Measurements from ENCODE around the gene FOXJ1.

FOXJ1 gene

DNA sequence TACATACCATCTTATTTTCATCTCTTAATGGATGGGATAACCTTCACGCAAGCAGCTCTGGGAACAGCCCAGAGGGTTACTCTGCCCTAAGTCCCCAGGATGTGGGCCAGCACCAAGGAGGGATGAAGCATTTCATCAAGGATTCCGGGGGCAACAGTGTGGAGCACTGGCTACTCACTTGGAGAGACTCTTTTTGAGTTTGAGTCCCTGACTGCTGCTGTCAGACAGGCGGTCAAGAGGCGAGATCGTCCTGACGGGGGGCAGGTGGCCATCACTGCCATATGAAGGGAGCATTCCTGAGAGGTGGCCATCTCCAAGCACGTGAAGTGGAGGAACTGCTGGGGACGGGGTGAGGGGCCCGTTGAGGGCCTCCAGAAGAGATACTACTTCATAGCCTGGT is 18.1 kb upstream of the FOXJ1 start:
- DNase-seq: no peak

DNA sequence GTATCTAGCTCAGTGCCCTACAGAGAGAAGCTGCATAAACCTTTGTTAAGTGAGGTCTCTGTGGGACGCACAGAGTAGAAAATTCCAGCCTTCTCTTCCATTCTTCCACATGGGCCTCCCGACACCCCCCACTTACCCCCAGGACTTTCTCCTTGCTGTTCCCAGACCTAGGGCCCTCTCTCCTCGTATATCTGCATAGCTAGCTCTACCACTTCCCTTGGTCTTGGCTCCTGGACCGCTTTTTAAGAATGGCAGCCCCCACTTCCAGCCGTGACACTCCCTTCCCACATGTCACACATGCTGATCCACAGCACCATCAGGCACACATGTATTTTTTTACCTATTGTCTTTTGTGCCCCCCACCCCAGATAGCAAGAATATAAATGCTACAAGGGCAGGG is 16.7 kb upstream of the FOXJ1 start:
- no peak for DNase-seq

DNA sequence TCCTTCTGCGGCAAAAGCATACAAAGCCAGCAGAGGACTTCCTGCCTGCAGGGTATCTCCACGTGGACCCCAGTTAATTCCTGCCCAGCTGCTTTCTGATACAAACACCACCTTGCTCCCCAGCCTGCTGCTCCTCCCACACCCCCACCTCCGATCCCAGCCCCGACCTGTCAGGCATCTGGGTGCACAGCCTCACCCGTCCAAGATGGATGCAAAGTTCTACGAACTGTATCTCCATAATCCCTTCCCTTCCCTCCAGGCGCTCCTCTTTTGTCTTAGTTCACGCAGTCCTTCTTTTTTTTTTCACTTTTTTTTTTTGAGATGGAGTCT is 15.6 kb upstream of the FOXJ1 start:
- no peak for DNase-seq

DNA sequence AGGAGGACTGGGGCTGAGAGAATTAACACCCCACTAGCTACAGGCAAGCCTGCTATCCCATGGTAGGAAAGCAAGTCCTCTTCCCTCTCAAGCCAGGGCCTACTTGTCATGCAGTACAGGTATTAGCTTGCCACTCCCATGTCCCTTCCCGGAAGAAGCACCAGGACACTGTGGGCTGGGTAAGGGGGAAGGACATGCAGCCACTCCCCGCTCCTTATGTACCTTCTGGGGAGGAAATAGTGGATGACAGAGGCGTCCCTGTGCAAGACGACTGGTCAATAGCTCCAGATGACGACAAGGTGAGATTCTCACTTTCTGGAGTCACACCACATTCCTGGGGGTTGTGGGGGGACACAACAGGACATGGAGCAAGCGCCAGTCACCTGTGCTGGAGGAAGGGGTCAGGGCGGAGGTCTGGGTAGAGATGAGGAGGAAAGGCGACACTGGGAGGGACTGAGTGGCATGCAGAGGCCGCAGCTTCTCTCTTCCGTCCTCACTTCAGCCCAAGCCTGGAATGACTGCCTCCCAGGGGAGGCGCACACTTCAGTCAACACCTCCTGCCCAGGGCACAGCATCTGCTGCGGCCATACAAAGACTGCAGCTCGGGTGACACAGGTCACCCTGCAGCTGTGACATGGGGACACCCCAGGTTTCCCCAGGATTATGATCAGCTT is 15.1 kb upstream of the FOXJ1 start:
- DNase-seq: no peak

DNA sequence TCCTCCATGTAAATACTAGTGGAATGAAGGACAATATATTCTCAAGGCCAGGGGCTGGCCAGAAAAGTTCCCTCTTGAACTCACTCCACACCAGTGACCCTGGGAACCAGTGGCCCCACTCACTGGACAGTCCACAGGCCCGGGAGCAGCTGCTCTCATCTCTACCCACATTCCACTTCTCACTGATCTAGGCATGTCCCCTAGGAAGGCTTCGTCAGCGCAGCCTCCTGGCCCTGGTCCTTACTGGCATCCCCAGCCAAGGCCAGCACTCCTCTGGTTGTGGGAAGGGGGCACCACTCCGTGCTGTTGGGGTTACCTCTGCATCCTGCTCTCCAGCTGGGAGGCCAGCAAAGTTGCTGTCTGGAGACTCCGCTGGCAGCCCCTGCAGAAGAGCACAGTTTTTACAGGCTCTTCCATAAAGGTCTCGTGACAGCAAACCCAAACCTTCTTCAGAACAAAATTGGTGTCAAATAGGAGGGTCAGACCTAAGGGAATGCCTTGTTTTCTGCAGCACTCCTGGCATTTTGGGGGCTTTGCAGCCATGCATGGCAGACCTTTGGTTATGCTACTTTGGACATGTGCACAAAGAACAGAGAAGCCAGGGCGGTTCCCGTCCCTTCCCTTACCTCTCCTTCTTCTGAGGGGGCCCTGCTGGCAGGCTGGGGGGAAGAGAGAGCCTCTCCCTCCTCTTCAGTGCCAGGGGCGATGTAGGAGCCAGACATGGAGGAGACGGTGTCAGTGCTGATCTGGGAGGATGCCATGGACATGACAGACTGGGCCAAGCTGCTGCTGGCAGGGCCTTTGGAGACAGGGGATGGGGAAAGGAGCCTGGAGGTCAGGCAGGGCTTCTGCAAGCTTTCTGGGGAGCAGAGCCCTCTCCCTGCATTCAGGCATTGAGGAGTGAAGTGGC is 14.1 kb upstream of the FOXJ1 start:
- no peak for DNase-seq

DNA sequence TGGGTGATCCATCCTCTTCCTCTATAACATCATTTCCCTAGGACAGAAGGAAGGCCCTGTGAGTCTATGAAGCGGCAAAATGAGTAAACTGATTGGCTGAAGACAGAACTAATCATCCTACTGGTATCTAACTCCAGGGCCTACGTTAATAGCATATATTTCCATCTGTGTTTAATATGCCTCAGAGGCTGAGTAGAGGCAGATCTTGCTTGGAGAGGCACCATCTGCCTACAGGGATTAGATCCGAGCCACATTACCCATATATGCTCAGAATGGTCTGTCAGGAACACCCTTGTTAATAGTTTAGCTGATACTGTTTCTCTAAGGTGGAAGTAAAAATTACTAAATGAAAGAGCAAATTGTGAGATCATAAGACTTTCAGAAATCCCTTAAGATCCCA is 13.2 kb upstream of the FOXJ1 start:
- no peak for DNase-seq

DNA sequence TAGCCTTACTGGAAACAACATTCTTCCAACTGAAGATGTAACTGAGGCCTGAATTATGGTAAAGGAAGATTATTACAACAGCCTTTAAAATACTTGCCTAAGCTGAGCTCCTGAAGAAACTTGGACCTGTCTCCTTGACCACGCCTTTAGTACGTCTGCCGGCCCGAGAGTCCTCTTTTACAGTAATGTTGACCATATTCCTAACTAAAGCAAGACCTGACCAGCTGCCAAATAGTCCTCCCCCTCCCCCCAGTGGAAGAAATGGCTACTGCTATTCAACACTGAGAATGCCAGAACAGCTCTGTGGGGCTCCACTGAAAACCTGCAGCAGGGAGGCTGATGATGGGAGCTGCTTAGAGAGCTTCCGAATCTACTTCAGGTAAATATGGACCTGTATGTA is 12.6 kb upstream of the FOXJ1 start:
- no peak for DNase-seq

DNA sequence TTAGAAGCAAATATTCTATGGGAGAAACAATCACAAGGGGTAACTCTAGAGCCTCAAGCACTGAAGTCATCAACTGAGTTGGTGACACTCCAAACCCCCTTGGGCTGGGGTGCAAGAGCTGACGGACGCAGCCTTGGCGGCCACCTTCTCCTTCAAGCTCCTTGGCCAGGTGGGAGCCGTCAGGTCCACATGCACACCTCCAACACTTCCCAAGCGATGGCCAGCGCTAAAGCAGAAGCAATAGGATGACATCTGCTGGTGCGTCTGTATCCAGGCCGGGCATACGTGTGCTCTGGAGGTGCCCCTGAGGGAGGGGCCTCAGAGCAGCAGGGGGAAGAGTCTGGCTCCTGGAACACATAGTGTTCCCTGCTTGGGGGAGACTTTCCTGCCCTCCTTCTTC is 12.2 kb upstream of the FOXJ1 start:
- DNase-seq: no peak

DNA sequence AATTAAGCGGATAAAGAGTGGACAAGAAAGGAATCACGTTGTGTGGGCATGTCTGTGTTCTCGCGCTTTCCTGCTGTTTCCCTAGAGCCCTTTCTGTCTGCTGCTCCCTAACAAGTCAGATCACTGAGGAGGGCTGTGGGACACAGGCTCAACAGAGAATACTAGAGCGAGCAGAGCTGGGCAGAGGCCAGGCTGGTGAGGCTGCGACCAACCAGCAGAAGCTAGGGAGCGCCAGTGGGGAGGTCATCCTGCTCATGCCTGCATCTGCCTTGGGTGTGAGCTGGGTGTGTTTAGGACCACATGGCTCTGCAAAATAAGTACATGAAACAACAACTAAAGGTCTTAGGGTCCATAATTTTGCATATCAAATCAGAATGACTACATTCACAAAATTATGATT is 11.5 kb upstream of the FOXJ1 start:
- no peak for DNase-seq

DNA sequence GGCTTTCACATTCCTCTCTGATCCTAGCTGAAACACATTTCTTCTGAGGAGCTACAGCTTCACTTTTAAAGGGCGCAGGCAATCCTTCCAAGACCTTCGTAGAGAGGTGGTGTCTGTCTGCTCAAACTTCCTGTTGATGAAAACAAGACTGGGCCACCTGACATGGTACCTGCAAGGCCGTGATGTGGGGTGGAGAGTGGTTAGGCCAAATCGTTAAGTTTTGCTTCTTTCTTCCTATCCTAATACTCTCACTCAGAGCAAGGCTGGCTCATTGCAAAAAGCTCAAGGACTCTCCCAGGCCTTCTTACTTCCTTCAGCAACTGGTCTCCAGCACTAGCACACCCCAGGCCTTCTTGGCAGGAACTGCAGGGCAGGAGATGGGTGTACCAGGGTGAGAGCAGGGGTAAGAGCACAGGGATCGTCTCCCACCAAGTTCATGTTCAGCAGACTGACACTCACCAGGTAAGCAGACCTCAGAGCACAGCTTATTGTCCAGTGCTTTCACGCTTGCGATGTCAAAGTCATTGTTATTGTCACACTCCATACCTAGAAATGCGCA is 10.9 kb upstream of the FOXJ1 start:
- no peak for DNase-seq

DNA sequence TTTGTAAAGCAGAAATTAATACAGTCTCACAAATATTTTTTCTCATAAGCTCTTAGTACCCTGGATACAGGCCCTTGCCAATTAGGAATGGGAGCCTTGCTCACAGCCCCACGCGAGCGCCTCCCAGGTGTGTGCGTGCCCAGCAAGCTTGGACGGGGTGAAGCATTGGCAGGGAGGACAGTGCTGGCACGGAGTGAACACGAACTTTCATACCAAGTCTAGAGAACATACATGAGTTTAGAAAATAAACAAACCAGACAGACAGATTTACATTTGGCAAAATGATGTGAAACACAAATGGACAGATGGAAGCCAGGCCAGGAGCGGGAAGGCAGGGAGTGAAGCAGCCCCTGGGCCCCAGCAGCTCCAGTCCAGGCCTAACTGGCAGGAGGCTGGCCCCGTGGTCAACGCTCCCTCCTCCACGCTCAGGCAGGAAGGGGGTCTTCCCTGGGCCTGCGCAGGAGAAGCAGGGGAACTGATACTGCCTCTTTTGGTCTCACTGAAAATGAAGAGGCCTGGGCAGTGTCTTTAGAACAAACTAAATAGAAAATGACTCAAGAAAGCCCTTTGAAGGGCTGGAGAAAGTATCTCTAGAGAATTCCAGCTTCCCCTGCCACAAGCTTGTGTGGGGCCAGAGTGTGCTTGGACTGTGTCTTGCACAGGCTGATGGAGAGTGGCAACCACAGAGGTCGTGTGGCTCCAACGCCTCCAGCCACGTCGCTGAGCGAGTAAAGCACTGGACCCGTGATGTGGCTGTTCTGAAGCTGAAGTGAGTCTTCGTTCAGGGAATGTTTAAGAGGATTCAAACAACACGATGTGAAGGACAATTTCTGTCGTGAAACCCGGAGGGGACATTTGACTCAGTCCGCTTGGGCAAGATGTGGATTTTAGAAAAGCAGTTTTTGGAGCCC is 9.9 kb upstream of the FOXJ1 start:
- no peak for DNase-seq

DNA sequence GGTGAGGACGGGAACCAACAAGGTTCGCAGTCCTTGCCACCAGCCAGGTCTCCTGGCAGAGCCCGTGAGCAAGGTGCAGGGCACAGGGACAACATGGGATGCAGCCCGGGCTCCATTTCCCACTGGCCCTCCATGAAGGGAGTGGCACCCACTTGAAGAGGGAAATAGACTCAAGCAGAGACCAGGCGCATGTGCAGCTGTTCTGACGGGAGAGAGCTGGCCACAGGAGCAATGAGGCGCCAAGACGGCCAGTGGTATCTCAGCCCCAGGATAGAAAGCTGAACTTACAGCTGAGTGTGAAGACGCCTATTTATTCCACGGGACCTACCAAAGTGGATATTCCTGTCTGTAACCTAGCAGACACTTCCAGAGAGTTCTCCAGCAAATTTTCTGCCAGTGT is 8.2 kb upstream of the FOXJ1 start:
- no peak for DNase-seq

DNA sequence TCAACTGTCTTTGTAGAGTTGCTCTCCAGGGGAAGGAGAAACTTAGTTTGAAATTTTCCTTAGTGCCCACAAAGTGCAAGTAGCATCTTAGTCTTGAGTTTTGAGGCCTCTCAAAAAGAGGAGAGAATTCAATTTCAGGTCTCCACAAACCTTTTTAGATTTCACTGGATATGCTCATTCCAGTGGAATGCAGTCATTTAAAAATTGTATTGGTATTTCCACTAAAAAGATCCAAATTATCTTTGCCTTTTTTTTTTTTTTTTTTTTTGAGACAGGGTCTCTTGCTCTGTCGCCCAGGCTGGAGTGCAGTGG is 6.9 kb upstream of the FOXJ1 start:
- no peak for DNase-seq

DNA sequence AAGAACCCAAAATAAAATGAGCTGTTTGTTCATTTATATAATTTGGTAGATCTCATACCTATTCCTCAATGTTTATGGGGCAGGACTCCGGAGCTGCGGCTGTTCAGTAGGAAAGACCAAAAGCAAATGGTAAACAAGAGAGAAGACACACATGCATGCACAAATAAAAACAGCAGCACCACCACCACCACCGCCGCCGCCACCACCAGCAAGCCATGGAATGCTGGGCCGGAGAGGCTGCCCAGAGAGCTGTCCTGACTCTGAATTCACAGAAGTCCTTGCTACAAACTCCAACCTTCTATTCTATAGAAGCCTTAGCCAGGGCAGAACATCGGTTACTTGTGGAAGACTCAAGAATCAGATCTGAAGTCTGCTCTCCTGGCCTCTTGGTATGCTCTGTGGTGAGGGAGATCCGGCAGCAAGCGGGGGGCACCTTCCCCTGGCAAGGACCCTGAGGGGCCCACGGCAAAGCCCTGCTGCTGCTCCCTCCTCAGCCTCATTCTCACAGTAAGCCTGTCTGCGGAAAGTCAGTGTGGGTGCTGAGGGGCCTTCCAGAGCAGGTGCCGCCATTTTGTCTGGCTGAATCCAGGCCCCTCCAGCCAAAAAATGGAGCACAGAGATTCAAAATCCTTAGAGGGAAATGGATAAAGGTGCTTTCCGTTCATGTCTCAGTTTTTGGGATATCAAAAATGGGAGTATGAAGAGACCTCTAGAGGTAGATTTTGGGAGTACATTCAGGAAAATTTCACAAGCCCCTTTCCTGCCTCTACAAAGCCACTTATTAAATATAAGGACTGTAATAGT is 6.4 kb upstream of the FOXJ1 start:
- DNase-seq: no peak

DNA sequence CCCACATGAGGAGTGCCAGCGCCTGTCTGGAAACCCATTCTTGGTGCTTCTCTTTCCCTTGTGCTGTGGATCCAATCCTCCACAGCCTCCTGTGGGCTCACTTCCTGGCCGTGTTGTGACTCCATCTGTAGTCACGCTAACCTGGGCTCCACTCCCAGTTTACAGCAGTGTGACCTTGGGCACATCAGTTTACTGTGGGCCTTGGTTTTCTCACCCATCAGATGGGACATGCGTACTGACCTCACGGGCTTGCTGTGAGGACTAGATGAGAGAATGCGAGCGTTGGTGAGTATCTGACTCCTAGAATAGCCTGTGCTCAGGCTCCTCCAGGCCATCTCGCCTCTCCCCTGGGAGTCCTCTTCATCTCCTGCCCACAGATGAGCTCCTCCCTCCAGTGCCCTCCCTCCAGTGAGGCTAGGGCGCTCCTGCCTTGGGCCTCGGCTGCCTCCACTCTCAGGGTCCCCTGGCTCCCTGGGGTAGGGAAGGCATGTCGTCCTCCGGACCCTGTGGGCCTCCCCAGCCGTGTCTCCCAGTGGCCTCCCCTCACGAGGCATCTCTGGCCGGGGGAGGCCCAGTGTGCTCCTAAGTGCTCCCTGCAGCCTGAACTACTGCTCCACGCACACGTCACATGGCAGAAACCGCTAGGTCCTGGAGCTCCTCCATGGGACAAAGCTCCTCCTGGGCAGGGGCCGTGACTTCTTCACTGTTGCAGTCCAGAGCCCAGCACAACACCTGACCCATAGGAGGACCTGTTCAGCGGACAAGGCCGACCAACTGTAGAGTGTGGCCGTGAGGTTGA is 5.2 kb upstream of the FOXJ1 start:
- DNase-seq: no peak

DNA sequence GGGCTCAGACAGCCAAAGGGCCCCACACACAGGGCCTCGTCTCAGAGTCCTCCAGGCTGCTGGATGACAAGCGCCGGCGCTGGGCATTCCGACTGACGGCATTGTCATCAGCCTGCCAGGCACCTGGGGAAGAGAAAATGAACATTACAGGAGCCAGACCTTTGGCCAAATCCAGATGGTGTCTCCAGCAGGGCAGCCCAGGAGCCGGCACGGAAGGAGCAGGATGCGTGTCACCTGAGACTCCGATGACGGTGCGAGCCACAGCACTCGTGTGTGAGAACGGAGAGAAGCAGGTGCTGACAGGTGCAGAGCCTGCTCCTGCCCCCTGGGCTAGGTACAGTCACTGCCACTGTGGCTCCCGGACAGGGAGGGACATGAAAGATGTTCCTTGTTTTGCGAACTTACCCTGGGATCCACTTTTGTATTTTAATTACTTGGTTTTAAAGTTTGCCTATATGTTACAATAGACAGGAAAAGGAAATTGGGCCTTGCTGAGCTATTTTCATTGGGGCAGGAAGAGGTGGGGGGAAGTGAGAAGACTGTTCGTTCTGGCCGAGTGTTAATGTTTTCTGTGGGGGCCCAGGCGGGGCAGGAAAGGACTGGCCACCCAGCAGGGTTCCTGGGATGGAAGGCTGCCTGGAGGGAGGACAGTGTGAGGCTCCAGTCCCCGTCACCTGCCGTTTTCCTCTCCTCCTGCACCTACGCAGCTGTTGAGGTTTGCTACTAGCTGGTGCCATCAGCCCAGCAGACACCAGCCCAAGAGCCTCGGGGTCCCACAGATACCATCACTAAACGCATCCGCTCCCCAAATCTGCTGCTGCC is 4.4 kb upstream of the FOXJ1 start:
- DNase-seq: peak; percentile 59

DNA sequence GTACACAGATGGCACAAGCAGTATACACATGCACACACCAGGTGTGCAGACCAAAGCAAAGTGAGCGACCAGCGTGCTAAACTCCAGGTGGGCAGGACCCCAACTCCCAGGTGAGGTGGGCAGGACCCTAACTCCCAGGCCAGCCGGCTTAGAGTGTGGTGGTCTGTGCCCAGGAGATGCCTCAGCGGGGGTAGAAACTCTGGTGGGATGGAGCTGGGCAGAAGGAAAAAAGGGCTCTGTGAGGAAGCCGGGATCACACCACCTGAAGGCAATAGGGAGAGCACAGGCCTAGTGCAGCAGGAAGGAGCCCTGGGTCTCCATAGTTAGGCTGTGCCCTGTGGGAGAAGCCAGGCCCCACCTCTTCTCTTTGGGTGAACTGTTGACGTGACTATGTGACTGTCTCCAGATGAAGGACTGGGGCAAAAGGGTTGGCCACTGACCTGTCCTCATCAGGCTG is 1.6 kb upstream of the FOXJ1 start:
- no peak for DNase-seq

DNA sequence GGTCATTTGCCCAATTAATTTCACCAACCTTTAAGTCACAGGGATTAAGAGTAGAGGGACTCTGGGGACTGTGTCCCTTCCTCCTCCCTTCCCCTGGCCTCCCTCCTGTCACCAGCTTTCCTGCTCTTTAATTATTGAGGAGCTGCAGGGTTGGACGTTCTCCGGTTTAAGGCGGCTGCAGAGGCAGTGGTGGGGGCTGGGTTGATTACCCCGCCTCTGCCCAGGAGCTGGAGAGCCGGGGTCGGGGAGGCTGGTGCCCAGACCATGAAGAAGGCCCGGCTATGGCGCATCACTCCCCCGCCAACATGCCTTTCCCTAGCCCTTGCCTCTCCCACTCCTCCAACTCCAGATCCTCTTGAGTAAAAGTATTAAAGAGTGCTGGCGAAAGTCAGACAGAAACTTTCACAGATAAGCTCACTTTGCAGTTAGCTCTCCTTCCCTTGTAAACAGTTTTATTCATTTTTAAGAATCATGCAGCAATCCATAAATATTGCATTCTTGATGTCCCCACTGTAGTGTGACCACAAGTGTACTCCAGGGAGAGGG is 1.1 kb upstream of the FOXJ1 start:
- DNase-seq: no peak

DNA sequence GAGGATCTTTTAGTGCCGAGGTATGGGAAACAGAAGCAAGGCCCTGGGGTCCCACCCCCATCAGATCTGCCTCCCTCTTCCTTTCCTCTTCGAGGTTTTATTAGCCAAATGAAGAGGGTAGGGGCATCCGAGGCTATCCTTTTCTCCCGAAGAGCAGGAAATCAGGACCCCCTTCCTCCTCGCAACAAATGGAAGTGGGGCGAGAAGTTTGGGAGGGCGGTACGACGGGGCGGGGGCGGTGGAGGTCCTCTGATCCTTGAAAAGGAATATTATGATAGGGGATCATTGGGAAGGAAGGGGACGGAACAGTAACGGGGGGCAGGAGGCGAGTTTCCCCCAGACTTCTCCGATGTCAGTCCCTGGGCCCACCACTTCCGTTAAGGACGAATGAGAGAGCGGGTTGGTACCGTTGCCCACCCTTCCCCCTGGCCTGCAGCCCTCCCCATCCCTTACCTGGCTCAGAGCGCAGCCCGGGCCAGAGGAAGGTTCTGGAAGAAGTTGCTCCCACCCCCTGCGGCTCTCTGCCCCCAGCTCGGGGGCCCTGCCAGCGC is 309 bp downstream of the FOXJ1 start:
- DNase-seq: no peak
